Sigmoid colon (tissue), 7 donors: ENCODE data around the gene CCDC102B. TPM values are rescaled to one million over a fixed set of nuclear protein-coding genes. Genes with fewer than 3 reads are reported as not detected.

ENCODE experiments used
- DNase-seq: peaks from one replicate; pipeline ENCODE4 v3.0.0-alpha.2; 2019
- H3K27ac ChIP-seq, 4 donors: fragments of 200-600 bp; sonication (generic); one replicate each; pipeline ENCODE4 v1.5.1; 2016 to 2019; ENCODE audit warnings: mild to moderate bottlenecking in 1 of 4
- H3K27me3 ChIP-seq, 3 donors: fragments of 200-600 bp; sonication (generic); one replicate each; pipeline ENCODE4 v1.5.1; 2019; ENCODE audit warnings: mild to moderate bottlenecking in 1 of 3
- H3K36me3 ChIP-seq, 4 donors: fragments of 200-600 bp; sonication (generic); one replicate each; pipeline ENCODE4 v1.5.1; 2016 to 2019
- H3K4me1 ChIP-seq, 4 donors: fragments of 200-600 bp; sonication (generic); one replicate each; pipeline ENCODE4 v1.5.1; 2017 to 2019
- H3K4me3 ChIP-seq, 4 donors: fragments of 200-600 bp; sonication (generic); one replicate each; pipeline ENCODE4 v1.5.1; 2017 to 2019; ENCODE audit warnings: mild to moderate bottlenecking in 2 of 4, moderate library complexity in 1 of 4
- H3K9me3 ChIP-seq, 4 donors: fragments of 200-600 bp in 3 of 4; sonication (generic) in 3 of 4; one replicate each; pipeline versions ENCODE4 v1.5.1 to v1.6.1; 2013 to 2019
- EP300 ChIP-seq, 4 donors: sonication (generic); formaldehyde crosslinking; IDR thresholded peaks; one replicate each; pipeline ENCODE4 v1.6.1; 2017; ENCODE audit warnings: antibody characterized with exemption in 4 of 4
- POLR2A ChIP-seq, 2 donors: fragments of 450-650 bp; IDR thresholded peaks; one replicate each; pipeline ENCODE4 v1.6.1; 2016; ENCODE audit warnings: antibody characterized with exemption in 2 of 2, mild to moderate bottlenecking in 2 of 2, moderate library complexity in 2 of 2
- POLR2AphosphoS5 ChIP-seq, 4 donors: sonication (generic); formaldehyde crosslinking; IDR thresholded peaks; one replicate each; pipeline ENCODE4 v1.6.1; 2017; ENCODE audit warnings: antibody characterized with exemption in 4 of 4
- WGBS, 2 donors: extraction: QIAGEN DNeasy Blood & Tissue Kit; methylation state at CpG; one replicate each; pipeline ENCODE4 v1.1.7; 2013; 5-methylcytosine and 5-hydroxymethylcytosine counted together
- intact Hi-C: fragments of 100-400 bp; cut with DNase I; formaldehyde crosslinking; loops from one replicate; pipeline ENCODE4 v1.15.1; 2023
- polyA plus RNA-seq, 3 donors: library from polyadenylated mRNA; stranded (reverse); fragments of 200-250 nt; gene quantifications; one replicate each; pipeline ENCODE4 v1.2.3, GENCODE V29; 2013
- total RNA-seq, 4 donors: library from RNA; depleted of rRNA; stranded (reverse); fragments of >200 nt; gene quantifications; one replicate each; pipeline ENCODE4 v1.1.0, GENCODE V29; 2016
- TF ChIP-seq, protein P1 (sequence below), 4 experiments: fragments of 450-650 bp in 3 of 4; fragments of 200-600 bp in 1 of 4; IDR thresholded peaks; one replicate each; pipeline ENCODE4 v1.5.1; 2016 to 2019; ENCODE audit warnings: antibody characterized with exemption in 4 of 4, mild to moderate bottlenecking in 3 of 4, moderate library complexity in 2 of 4
- donor health status: healthy with polysubstance abuse.
- donor health status: Bipolar disorder and iron deficiency.
- donor health status: healthy.

Gene CCDC102B
- total and polyA plus RNA-seq, 7 donors: 1.8 to 16.3 (median 6.7) TPM

DNA sequence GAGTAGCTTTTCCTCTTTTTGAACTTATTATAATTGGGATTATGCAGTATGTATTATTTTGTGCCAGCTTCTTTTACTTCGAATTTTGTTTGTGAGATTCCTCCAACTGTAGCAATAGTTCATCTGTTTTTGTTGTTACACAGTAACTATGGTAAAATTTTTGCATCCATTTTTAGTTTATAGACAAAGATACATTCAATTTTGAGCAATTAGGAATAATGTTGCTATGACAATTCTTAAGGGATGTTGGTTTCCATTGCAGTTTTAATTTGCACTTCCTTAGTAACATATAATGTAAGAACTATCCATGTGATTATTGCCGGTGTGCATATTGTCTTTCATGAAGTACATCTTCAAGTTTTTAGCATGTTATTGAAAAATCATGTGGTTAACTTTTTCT, 20.7 kb downstream of the CCDC102B start:
- Histone ChIP-seq H3K27ac (no peak overlapping the region), H3K36me3 (no peaks in the 10 kb centered on the region), H3K9me3 (no peaks in the 10 kb centered on the region), H3K27me3 (no peaks in the 10 kb centered on the region), H3K4me3 (no peak overlapping the region), H3K4me1 (no peaks in the 10 kb centered on the region)
- TF ChIP-seq, protein P1, sequence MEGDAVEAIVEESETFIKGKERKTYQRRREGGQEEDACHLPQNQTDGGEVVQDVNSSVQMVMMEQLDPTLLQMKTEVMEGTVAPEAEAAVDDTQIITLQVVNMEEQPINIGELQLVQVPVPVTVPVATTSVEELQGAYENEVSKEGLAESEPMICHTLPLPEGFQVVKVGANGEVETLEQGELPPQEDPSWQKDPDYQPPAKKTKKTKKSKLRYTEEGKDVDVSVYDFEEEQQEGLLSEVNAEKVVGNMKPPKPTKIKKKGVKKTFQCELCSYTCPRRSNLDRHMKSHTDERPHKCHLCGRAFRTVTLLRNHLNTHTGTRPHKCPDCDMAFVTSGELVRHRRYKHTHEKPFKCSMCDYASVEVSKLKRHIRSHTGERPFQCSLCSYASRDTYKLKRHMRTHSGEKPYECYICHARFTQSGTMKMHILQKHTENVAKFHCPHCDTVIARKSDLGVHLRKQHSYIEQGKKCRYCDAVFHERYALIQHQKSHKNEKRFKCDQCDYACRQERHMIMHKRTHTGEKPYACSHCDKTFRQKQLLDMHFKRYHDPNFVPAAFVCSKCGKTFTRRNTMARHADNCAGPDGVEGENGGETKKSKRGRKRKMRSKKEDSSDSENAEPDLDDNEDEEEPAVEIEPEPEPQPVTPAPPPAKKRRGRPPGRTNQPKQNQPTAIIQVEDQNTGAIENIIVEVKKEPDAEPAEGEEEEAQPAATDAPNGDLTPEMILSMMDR (IDR thresholded peaks at IDR 0.05): no peak
- TF ChIP-seq POLR2AphosphoS5 (IDR thresholded peaks at IDR 0.05) (no peak), EP300 (IDR thresholded peaks at IDR 0.05) (no peak), POLR2A (IDR thresholded peaks at IDR 0.05) (no peak)
- DNase-seq: no peak
- intact Hi-C loops: no loop called here
- 46 to 77% methylated on average over 2 of the region's 2 CpGs for WGBS, 2 donors

DNA sequence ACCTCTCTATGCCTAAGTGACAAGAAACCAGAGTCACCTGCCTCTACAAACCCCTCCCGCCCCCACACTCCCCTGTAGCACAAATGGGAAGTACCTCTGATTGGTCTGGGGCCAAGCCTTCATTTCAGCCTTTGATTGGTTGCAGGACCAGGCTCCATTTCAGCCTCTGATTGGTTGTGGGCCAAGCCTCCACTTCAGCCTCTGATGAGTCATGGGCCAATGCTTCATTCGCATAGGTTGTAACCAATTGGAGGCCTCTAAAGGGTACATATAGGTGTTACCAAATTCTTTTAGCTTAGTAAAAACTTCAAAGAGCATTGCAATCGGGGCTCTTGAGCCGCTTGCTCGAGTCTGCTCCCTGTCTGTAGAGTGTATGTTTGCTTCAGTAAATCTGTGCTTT, 25.0 kb downstream of the CCDC102B start:
- TF ChIP-seq, protein P1 (IDR thresholded peaks at IDR 0.05): no peak
- TF ChIP-seq EP300 (IDR thresholded peaks at IDR 0.05): no peak
- TF ChIP-seq POLR2A (IDR thresholded peaks at IDR 0.05): no peak
- no peak for TF ChIP-seq POLR2AphosphoS5 (IDR thresholded peaks at IDR 0.05)
- no peak for DNase-seq
- intact Hi-C loops: no loop called here
- Histone ChIP-seq H3K4me3 (no peak overlapping the region), H3K36me3 (no peaks in the 10 kb centered on the region), H3K27me3 (no peaks in the 10 kb centered on the region), H3K4me1 (no peaks in the 10 kb centered on the region), H3K9me3 (no peaks in the 10 kb centered on the region), H3K27ac (no peak overlapping the region)
- 81 to 84% methylated on average over 5 of the region's 5 CpGs for WGBS, 2 donors

DNA sequence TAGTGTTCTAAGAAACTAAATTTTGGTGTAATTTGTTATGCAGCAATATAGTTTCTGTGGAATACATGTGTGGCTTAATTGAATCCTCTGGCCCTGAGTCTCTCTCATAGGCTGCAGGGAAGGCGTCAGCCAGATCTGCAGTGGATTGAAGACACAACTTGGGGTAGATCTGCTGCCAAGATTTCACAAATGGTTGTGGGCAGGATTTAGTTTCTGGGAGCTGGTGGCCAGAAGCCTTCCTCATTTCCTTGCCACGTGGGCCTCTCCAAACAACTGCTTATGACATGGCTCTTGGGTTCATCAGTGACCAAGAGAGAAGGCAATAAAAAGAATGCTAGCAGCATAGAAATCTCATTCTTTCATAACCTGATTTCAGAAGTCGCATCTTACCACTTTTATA, 28.2 kb downstream of the CCDC102B start:
- Histone ChIP-seq H3K9me3 (no peaks in the 10 kb centered on the region), H3K4me3 (no peak overlapping the region), H3K36me3 (no peaks in the 10 kb centered on the region), H3K27me3 (no peaks in the 10 kb centered on the region), H3K27ac (no peak overlapping the region), H3K4me1 (no peaks in the 10 kb centered on the region)
- intact Hi-C loops: no loop called here
- 54 to 70% methylated on average over 3 of the region's 3 CpGs for WGBS, 2 donors
- TF ChIP-seq POLR2AphosphoS5 (IDR thresholded peaks at IDR 0.05): no peak
- no peak for DNase-seq

DNA sequence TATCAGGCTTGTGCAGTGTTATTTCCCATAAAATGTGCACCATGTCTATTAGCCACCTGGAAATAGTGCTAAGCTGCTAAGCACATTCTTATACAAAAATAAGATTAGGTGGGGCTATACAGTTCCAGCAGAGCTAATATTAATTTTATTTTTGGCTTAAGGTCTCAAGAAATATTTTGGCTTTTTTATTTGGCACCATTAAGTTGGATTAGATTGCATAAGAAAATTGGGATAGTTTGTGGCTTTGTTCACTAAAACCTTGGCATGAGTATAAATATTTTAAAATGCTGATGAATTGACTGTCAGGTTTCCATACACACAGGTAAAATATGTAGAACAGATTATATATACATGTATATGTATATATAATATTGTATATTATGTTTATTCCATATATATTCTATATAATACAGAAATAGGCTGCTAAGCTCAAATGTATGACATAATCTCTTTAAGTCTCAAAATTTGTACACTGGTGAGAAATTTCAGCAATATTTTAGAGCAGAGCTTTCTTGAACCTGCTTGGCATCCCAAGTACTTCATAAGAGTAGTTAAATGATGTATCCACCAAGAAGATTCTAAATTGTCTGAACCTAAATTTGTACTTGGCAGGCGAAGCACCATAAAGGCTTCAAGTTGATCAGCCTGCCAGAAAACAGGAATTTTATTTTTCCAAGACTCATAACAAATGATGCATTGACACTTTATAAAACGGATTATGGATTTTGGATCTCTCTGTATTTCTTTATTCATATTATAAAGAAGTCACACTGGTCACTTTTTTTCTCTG, 32.6 kb downstream of the CCDC102B start:
- no peak overlapping the region for H3K4me3 ChIP-seq
- no peaks in the 10 kb centered on the region for H3K4me1 ChIP-seq
- H3K27me3 ChIP-seq: no peaks in the 10 kb centered on the region
- no peaks in the 10 kb centered on the region for H3K9me3 ChIP-seq
- WGBS, 2 donors: 67 to 71% methylated on average over 2 of the region's 2 CpGs
- intact Hi-C loops: no loop called here
- TF ChIP-seq POLR2A (IDR thresholded peaks at IDR 0.05): no peak
- TF ChIP-seq, protein P1 (IDR thresholded peaks at IDR 0.05): no peak
- no peak for TF ChIP-seq POLR2AphosphoS5 (IDR thresholded peaks at IDR 0.05)
- TF ChIP-seq EP300 (IDR thresholded peaks at IDR 0.05): no peak
- no peak for DNase-seq
- H3K27ac ChIP-seq: no peak overlapping the region
- H3K36me3 ChIP-seq: no peaks in the 10 kb centered on the region

DNA sequence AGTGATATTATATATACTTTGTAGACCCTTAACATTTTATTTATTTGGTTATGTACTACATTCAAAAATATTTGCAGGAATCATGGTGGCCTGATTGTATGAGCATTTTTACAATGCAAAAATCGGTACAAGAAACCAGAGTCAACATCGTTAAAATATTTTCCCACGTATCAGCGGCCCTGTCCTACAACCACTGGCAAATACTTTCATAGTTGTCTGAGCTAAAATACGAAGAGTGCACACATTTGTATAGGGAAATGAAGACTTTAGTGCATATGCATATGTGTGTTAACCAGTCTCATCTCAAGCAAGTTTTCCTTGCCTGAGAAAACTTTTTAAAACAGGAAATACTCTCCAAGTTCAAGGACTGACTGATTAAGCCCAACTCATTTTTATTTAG, 35.9 kb downstream of the CCDC102B start:
- no peak for DNase-seq
- 32 to 75% methylated on average over 5 of the region's 5 CpGs for WGBS, 2 donors
- intact Hi-C loops: no loop called here
- Histone ChIP-seq H3K9me3 (no peaks in the 10 kb centered on the region), H3K27ac (no peak overlapping the region), H3K4me1 (peaks cover 0 to 14% (median 0%) of the 10 kb centered on the region in 4 donors), H3K4me3 (no peak overlapping the region), H3K36me3 (no peaks in the 10 kb centered on the region), H3K27me3 (no peaks in the 10 kb centered on the region)
- TF ChIP-seq EP300 (IDR thresholded peaks at IDR 0.05): no peak
